Nephron progenitor cell (in vitro differentiated cells): ENCODE data around the gene TIGD7.
A peak's percentile ranks its signal among the peaks of the same experiment; 100 is the strongest.

ENCODE experiments used
- DNase-seq: peaks from one replicate; pipeline ENCODE4 v3.0.0; 2021
- H3K27ac Mint-ChIP-seq: 2 replicates; pipeline ENCODE4 v1.8.0; 2021; ENCODE audit warnings: mild to moderate bottlenecking, moderate library complexity, mixed read lengths
- H3K27me3 Mint-ChIP-seq: 2 replicates; pipeline ENCODE4 v1.8.0; 2021; ENCODE audit warnings: mild to moderate bottlenecking, low read depth, mixed read lengths; ENCODE audit not compliant: poor library complexity
- H3K36me3 Mint-ChIP-seq: 2 replicates; pipeline ENCODE4 v1.8.0; 2021; ENCODE audit warnings: low read depth, mixed read lengths
- H3K4me1 Mint-ChIP-seq: 2 replicates; pipeline ENCODE4 v1.8.0; 2021; ENCODE audit warnings: mixed read lengths
- H3K4me3 Mint-ChIP-seq: 2 replicates; pipeline ENCODE4 v1.8.0; 2021; ENCODE audit warnings: mild to moderate bottlenecking, moderate library complexity, mixed read lengths
- H3K9me3 Mint-ChIP-seq: 2 replicates; pipeline ENCODE4 v1.8.0; 2021; ENCODE audit warnings: mild to moderate bottlenecking, moderate library complexity, mixed read lengths
- TF ChIP-seq, protein P1 (sequence below): fragments of 200-600 bp; sonication (generic); IDR thresholded peaks from 2 replicates; pipeline ENCODE4 v1.5.0; 2021; ENCODE audit warnings: antibody characterized with exemption

The TIGD7 gene

DNA sequence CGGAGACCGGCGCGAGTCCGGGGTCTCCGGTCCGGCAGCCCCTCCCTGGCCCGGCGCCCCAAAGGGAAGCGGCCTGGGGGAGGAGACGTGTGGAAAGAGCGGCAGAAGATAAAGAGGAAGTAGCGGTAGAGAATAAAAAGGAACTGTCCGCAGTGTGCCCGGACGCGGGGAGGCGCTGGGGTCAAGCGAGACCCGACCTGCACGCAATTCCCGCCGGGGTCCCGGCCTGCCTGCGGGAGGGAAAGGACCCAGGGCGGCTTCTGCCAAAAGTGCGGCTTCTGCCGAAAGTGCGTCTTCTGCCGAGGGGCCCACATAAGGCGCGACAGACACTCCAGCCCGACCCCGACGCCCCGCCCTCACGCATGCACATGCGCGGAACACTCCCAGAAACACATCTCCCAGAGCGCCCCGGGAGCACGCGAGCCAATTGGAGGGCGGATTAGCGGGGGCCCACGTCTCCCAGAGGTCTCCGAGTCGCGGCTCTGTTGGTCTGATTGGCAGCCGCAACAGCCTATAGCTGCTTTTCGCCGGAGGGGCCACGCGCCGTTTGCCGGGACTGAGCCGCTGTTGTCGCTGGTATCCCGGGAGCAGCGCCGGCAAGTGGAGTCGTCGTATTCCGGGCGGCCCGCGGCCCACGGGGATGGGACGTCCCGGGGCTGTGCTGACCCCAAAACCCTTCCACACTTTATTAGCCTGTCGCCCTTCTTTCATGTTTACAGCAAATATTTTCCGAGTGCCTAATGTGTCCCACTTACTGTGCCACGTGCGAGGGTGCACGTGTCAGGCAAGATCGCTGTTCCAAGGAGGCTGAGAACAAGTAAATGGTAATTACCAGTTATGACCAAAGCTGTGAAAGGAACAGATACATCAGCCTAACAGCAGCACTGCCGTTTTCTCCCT lies 40.8 kb downstream of the TIGD7 start:
- Mint-ChIP-seq H3K27ac (peak overlapping the region; percentile 32), H3K9me3 (peaks cover 61% of the 10 kb centered on the region), H3K4me1 (peaks cover 5% of the 10 kb centered on the region), H3K27me3 (peaks cover 22% of the 10 kb centered on the region), H3K36me3 (no peaks in the 10 kb centered on the region), H3K4me3 (peak overlapping the region; percentile 84)
- TF ChIP-seq, protein P1, sequence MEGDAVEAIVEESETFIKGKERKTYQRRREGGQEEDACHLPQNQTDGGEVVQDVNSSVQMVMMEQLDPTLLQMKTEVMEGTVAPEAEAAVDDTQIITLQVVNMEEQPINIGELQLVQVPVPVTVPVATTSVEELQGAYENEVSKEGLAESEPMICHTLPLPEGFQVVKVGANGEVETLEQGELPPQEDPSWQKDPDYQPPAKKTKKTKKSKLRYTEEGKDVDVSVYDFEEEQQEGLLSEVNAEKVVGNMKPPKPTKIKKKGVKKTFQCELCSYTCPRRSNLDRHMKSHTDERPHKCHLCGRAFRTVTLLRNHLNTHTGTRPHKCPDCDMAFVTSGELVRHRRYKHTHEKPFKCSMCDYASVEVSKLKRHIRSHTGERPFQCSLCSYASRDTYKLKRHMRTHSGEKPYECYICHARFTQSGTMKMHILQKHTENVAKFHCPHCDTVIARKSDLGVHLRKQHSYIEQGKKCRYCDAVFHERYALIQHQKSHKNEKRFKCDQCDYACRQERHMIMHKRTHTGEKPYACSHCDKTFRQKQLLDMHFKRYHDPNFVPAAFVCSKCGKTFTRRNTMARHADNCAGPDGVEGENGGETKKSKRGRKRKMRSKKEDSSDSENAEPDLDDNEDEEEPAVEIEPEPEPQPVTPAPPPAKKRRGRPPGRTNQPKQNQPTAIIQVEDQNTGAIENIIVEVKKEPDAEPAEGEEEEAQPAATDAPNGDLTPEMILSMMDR, result no peak
- peak; percentile 96 for DNase-seq

DNA sequence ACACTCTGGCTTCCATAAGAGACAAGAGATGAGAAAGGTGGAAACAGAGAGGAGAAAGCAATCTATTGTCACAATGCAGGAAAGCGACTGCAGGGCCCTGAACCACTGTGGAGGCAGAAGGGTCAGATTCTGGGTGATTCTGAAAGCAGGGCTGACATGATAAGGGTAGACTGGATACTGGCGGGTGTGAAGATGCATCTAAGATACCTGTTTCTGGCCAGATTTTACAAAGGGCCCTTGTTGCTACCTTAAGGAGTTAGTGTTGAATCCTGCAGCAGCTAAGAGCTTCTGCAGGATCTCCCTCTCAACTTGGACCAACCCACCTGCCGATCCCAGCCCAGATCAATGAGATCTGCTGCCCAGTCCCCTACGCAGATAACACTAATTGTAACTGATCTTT lies 42.7 kb downstream of the TIGD7 start:
- no peak overlapping the region for H3K27ac Mint-ChIP-seq
- H3K4me1 Mint-ChIP-seq, result peaks cover 5% of the 10 kb centered on the region

DNA sequence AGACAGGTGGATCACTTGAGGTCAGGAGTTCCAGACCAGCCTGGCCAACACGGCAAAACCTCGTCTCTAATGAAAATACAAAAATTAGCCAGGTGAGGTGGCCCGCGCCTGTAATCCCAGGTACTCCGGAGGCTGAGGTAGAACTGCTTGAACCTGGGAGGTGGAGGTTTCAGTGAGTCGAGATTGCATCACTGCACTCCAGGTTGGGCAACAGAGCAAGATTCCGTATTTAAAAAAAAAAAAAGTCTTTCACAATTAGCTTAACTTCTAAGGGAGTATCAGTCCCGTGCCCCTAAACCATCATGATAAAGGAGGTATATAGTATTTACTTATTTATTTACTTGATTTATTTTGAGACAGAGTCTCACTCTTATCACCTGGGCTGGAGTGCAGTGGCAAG lies 45.4 kb downstream of the TIGD7 start:
- H3K36me3 Mint-ChIP-seq, result no peaks in the 10 kb centered on the region
- H3K9me3 Mint-ChIP-seq, result peaks cover 35% of the 10 kb centered on the region
- H3K27me3 Mint-ChIP-seq, result peaks cover 25% of the 10 kb centered on the region
- no peak for DNase-seq
- TF ChIP-seq, protein P1, result no peak
- no peak overlapping the region for H3K4me3 Mint-ChIP-seq
- no peak overlapping the region for H3K27ac Mint-ChIP-seq
- peaks cover 5% of the 10 kb centered on the region for H3K4me1 Mint-ChIP-seq

More for the DNA sequence above, 42.7 kb downstream of the TIGD7 start:
- Mint-ChIP-seq H3K27me3 (peaks cover 29% of the 10 kb centered on the region), H3K9me3 (peaks cover 51% of the 10 kb centered on the region), H3K36me3 (no peaks in the 10 kb centered on the region), H3K4me3 (peak overlapping the region; percentile 84)
- TF ChIP-seq, protein P1, result no peak
- no peak for DNase-seq

DNA sequence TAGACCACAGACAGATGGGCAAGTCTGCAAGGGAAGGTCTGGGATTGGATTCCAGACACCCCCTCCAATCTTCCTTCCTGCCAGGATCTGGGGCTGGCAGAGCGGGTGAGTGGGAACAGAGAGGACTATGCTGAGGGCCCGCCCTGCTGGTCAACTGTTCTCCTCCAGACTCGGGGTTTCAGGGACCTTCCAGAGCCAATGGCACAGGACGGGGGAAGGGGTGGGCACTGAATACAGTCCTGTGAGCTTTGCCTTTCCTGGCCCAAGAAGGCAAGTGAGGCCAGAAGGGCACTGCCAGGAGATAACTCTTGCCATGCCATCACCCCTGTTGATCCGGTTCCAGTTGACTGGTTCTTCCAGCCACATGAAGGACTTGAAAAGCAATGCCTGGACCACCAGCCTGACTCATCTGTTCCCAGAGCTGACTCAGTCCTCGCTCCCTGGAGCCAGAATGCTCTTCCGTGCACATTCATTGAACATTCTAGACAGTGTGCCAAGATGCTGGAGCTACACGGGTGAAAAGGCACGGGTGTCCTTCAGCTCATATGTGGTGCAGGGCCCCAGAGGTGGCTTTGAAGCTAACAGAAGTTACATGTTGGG lies 48.3 kb downstream of the TIGD7 start:
- peaks cover 24% of the 10 kb centered on the region for H3K27me3 Mint-ChIP-seq
- no peaks in the 10 kb centered on the region for H3K36me3 Mint-ChIP-seq
- DNase-seq, result no peak
- no peaks in the 10 kb centered on the region for H3K4me1 Mint-ChIP-seq
- peaks cover 24% of the 10 kb centered on the region for H3K9me3 Mint-ChIP-seq
- H3K27ac Mint-ChIP-seq, result no peak overlapping the region
- H3K4me3 Mint-ChIP-seq, result no peak overlapping the region
- TF ChIP-seq, protein P1, result no peak

DNA sequence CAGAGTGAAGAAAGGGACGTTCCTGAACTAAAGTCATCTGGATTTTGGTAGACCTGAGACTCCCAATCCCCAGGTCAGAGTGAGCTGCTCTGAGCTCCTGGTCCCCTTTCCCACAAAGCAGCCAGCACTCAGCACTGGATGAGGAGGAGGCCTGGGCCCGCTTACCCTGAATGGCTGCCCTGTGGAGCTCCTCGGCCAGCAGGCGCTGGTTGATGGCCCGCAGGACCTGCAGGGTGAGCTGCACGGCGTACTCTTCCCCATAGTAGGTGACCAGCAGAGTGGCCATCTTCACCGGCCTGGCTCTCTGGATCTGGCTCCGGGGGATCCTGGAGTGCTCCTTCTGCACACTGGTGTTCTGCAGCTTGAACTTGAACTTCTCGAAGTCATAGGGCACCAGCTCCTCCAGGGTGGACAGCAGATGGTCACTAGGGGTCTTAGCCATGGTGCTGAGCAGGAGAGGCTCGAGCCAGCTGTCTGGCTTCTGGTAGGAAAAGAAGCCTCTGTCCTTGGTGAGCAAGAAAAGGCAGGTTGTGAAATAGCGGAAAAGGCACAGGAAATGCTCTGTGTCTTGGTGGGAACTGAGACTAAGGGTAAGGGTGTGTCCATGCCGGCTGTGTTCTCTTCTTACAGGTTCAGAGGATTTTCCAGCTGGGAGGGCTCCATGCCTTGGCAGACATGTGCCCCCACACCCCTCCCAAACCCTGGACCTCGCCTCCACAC lies 48.9 kb downstream of the TIGD7 start, which contains the start of gene MEFV:
Gene MEFV (minus strand): TSS at position 488 of the 720 bp plus-strand sequence. CDS start 46 bp downstream, at position 442.
- no peak for DNase-seq
- Mint-ChIP-seq H3K4me1 (no peaks in the 10 kb centered on the region), H3K9me3 (peaks cover 26% of the 10 kb centered on the region), H3K27ac (no peak within 1 kb of the TSS), H3K27me3 (peaks cover 21% of the 10 kb centered on the region), H3K36me3 (no peaks in the 10 kb centered on the region), H3K4me3 (no peak within 1 kb of the TSS)
- TF ChIP-seq, protein P1, result no peak
